Measurements from ENCODE around the gene RCAN1. TPM values are rescaled to one million over a fixed set of nuclear protein-coding genes. Genes with fewer than 3 reads are reported as not detected.

Gene RCAN1
- total RNA-seq, 1 experiment from 2014 or later: 13.5 TPM

DNA sequence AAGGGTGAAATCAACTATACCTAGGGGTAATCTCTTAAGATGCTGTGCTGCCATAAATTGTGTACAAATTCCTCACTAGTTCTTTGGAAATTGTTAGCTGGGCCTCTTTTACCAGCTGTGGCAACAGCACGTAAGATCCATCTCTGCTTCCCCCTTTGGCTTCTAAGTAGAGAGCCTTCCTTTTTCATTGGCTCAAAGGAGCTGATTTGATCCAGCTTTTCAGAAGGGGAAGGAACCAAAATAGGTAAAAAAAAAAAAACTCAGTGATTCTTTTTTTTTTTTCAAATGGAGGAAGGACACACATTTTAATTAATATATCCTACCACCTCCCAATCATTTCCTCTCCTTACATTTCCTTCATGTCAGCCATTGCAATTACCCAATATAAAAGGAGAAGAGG is 4.0 kb upstream of the RCAN1 start:
- peaks cover 2% of the 10 kb centered on the region; the same call in 1 of the 2 replicates for H3K4me1 ChIP-seq (ENCODE audit: control insufficient read depth, insufficient read depth, low read length)
- TF ChIP-seq, protein P1, sequence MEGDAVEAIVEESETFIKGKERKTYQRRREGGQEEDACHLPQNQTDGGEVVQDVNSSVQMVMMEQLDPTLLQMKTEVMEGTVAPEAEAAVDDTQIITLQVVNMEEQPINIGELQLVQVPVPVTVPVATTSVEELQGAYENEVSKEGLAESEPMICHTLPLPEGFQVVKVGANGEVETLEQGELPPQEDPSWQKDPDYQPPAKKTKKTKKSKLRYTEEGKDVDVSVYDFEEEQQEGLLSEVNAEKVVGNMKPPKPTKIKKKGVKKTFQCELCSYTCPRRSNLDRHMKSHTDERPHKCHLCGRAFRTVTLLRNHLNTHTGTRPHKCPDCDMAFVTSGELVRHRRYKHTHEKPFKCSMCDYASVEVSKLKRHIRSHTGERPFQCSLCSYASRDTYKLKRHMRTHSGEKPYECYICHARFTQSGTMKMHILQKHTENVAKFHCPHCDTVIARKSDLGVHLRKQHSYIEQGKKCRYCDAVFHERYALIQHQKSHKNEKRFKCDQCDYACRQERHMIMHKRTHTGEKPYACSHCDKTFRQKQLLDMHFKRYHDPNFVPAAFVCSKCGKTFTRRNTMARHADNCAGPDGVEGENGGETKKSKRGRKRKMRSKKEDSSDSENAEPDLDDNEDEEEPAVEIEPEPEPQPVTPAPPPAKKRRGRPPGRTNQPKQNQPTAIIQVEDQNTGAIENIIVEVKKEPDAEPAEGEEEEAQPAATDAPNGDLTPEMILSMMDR (IDR thresholded peaks at IDR 0.05): no peak
- in situ Hi-C loops (cut with HindIII; ENCODE audit: low pct_unique_long_range_greater_than_20kb, low sequenced_read_pairs) (no loop called here), intact Hi-C loops (cut with micrococcal nuclease; ENCODE audit: unreplicated experiment) (no loop called here)
- no peak overlapping the region for H3K4me3 ChIP-seq (ENCODE audit: low read depth in 2 of 2, low read length in 2 of 2)
- H3K36me3 ChIP-seq (ENCODE audit: control insufficient read depth, insufficient read depth, low read length): no peaks in the 10 kb centered on the region
- no peak overlapping the region for H3K27ac ChIP-seq (ENCODE audit: low read length)
- H3K9me3 ChIP-seq (ENCODE audit: control insufficient read depth, insufficient read depth, low read depth, low read length): no peaks in the 10 kb centered on the region
- DNase-seq (ENCODE audit: low read depth, low spot score) (no peak), ATAC-seq (no peak)
- no peaks in the 10 kb centered on the region for H3K27me3 ChIP-seq (ENCODE audit: control insufficient read depth, insufficient read depth, low read length)
- ChIA-PET POLR2A (interaction anchor here (0.6 kb wide), 1 partner anchor 97 kb away, joined by 5 read pairs; no protein-coding TSS in a partner anchor), CTCF (no interaction called here)
- BruUV-seq (replicated peaks): no TSS peak

DNA sequence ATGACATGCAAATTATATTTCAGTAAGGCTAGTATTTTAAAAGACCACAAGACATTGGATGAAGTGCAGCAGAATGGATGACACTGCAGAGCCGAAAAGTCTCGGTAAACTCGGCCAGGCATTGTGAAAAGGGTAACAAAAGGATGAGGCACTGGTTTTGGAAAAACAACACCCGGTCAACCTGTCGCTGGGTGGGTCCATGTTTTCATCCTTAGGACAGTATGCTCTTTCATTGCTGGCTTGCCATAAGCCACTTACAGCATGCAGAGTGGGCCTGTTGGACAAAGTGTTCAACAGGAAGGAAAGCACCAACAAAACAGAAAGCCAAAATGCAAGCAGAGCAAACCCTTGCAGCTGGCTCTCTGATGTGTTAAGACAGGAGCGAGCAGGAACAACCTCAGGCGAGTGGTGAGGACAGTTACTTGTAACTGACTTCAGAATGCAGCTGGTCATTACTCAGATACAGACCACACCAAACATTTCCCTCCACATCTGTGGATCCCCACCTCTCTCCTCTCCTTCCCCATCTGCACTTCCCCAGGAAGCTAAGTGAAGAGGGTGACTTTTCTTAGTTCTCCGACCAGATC is 2.9 kb upstream of the RCAN1 start:
- in situ Hi-C loops (cut with HindIII; ENCODE audit: low pct_unique_long_range_greater_than_20kb, low sequenced_read_pairs) (no loop called here), intact Hi-C loops (cut with micrococcal nuclease; ENCODE audit: unreplicated experiment) (no loop called here)
- BruUV-seq (replicated peaks): no TSS peak
- ChIA-PET POLR2A (no interaction called here), CTCF (no interaction called here)
- DNase-seq (ENCODE audit: low read depth, low spot score): no peak
- Histone ChIP-seq H3K4me3 (ENCODE audit: low read depth in 2 of 2, low read length in 2 of 2) (no peak overlapping the region), H3K27me3 (ENCODE audit: control insufficient read depth, insufficient read depth, low read length) (no peaks in the 10 kb centered on the region), H3K36me3 (ENCODE audit: control insufficient read depth, insufficient read depth, low read length) (no peaks in the 10 kb centered on the region), H3K9me3 (ENCODE audit: control insufficient read depth, insufficient read depth, low read depth, low read length) (no peaks in the 10 kb centered on the region), H3K4me1 (ENCODE audit: control insufficient read depth, insufficient read depth, low read length) (peaks cover 4% of the 10 kb centered on the region; the same call in 1 of the 2 replicates), H3K27ac (ENCODE audit: low read length) (no peak overlapping the region)
- TF ChIP-seq, protein P2, sequence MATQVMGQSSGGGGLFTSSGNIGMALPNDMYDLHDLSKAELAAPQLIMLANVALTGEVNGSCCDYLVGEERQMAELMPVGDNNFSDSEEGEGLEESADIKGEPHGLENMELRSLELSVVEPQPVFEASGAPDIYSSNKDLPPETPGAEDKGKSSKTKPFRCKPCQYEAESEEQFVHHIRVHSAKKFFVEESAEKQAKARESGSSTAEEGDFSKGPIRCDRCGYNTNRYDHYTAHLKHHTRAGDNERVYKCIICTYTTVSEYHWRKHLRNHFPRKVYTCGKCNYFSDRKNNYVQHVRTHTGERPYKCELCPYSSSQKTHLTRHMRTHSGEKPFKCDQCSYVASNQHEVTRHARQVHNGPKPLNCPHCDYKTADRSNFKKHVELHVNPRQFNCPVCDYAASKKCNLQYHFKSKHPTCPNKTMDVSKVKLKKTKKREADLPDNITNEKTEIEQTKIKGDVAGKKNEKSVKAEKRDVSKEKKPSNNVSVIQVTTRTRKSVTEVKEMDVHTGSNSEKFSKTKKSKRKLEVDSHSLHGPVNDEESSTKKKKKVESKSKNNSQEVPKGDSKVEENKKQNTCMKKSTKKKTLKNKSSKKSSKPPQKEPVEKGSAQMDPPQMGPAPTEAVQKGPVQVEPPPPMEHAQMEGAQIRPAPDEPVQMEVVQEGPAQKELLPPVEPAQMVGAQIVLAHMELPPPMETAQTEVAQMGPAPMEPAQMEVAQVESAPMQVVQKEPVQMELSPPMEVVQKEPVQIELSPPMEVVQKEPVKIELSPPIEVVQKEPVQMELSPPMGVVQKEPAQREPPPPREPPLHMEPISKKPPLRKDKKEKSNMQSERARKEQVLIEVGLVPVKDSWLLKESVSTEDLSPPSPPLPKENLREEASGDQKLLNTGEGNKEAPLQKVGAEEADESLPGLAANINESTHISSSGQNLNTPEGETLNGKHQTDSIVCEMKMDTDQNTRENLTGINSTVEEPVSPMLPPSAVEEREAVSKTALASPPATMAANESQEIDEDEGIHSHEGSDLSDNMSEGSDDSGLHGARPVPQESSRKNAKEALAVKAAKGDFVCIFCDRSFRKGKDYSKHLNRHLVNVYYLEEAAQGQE (IDR thresholded peaks at IDR 0.05; ENCODE audit: insufficient read depth in 1 of 2, low read depth in 2 of 2, low read length in 1 of 2): no peak
- ATAC-seq: no peak

DNA sequence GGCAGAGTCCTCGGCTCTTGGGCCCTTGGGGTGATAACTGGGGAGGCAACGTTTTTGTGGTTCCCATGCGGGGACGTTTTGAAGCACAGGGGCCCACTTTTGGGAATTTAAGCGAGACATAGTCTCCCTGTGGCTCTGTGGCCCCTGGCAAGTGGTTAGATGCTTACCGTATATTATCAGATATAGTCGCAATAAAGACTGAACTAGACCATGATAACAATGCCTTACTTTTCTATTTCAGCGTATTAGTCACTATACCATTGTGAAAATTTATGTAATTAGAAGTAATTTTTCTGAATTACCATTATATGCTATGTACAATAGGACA is 538 bp upstream of the RCAN1 start:
- in situ Hi-C loops (cut with HindIII; ENCODE audit: low pct_unique_long_range_greater_than_20kb, low sequenced_read_pairs): no loop called here
- no peak for DNase-seq (ENCODE audit: low read depth, low spot score)
- ChIA-PET CTCF (no interaction called here), POLR2A (no interaction called here)
- Histone ChIP-seq H3K36me3 (ENCODE audit: control insufficient read depth, insufficient read depth, low read length) (no peaks in the 10 kb centered on the region), H3K27ac (ENCODE audit: low read length) (peak overlapping the region; percentile 34; the same call in 1 of the 2 replicates), H3K27me3 (ENCODE audit: control insufficient read depth, insufficient read depth, low read length) (no peaks in the 10 kb centered on the region), H3K9me3 (ENCODE audit: control insufficient read depth, insufficient read depth, low read depth, low read length) (no peaks in the 10 kb centered on the region), H3K4me3 (ENCODE audit: low read depth in 2 of 2, low read length in 2 of 2) (peak overlapping the region; percentile 53 to 75), H3K4me1 (ENCODE audit: control insufficient read depth, insufficient read depth, low read length) (peaks cover 4% of the 10 kb centered on the region; the same call in 1 of the 2 replicates)
- BruUV-seq (replicated peaks): no TSS peak
- intact Hi-C loops (cut with micrococcal nuclease; ENCODE audit: unreplicated experiment): no loop called here
- peak; percentile 43 for ATAC-seq
- TF ChIP-seq SIN3A (IDR thresholded peaks at IDR 0.05; ENCODE audit: borderline replicate concordance, insufficient read depth, low read depth, low read length) (no peak), TCF7L2 (IDR thresholded peaks at IDR 0.05; ENCODE audit: low read depth, low read length) (no peak), POLR2AphosphoS5 (IDR thresholded peaks at IDR 0.05; ENCODE audit: low read depth, low read length) (no peak)
- TF ChIP-seq, protein P2 (IDR thresholded peaks at IDR 0.05; ENCODE audit: insufficient read depth in 1 of 2, low read depth in 2 of 2, low read length in 1 of 2): no peak
- TF ChIP-seq, protein P1 (IDR thresholded peaks at IDR 0.05): no peak
